Stomach (tissue), 4 donors: ENCODE results near the gene JMJD7.

ENCODE experiments used
- CTCF ChIP-seq, 7 experiments: fragments of 450-650 bp in 4 of 7; fragments of 200-600 bp in 3 of 7; sonication (generic) in 3 of 7; IDR thresholded peaks; one replicate each; pipeline ENCODE4 v1.5.1; 2016 to 2019; ENCODE audit warnings: antibody characterized with exemption in 7 of 7, control low read depth in 2 of 7, mild to moderate bottlenecking in 1 of 7
- EP300 ChIP-seq: sonication (generic); formaldehyde crosslinking; IDR thresholded peaks from one replicate; pipeline ENCODE4 v1.6.1; 2017; ENCODE audit warnings: antibody characterized with exemption
- POLR2A ChIP-seq, 4 donors: fragments of 450-650 bp; IDR thresholded peaks; one replicate each; pipeline ENCODE4 v1.6.1; 2016; ENCODE audit warnings: antibody characterized with exemption in 4 of 4, control low read depth in 2 of 4, mild to moderate bottlenecking in 1 of 4, moderate library complexity in 1 of 4
- POLR2AphosphoS5 ChIP-seq, 3 donors: sonication (generic); formaldehyde crosslinking; IDR thresholded peaks; one replicate each; pipeline ENCODE4 v1.6.1; 2016; ENCODE audit warnings: antibody characterized with exemption in 3 of 3

GRCh38 chr15:41794081-41794480, 33.8 kb upstream of the JMJD7 start:
- no peak for TF ChIP-seq POLR2A (IDR thresholded peaks at IDR 0.05)
- no peak for TF ChIP-seq CTCF (IDR thresholded peaks at IDR 0.05)
- no peak for TF ChIP-seq POLR2AphosphoS5 (IDR thresholded peaks at IDR 0.05)
- no peak for TF ChIP-seq EP300
